SH-SY5Y (cell line): ENCODE data around the gene ARHGAP15.

Experiments used
- GATA2 ChIP-seq: IDR thresholded peaks from 2 replicates; pipeline ENCODE4 v1.6.1; 2011; ENCODE audit warnings: mild to moderate bottlenecking, low read depth, low read length
- GATA3 ChIP-seq: IDR thresholded peaks from 2 replicates; pipeline ENCODE4 v1.6.1; 2011; ENCODE audit warnings: low read depth, mild to moderate bottlenecking, low read length, moderate library complexity

- TF ChIP-seq GATA3 (no peak), GATA2 (no peak)
Observed at GRCh38 chr2:143146366-143146765, 17.1 kb downstream of the ARHGAP15 start.
